ENCODE data around the gene LCN10. TPM values are rescaled to one million over a fixed set of nuclear protein-coding genes. Genes with fewer than 3 reads are reported as not detected.

Gene LCN10
- polyA plus RNA-seq, 2 of the 4 experiments (the other 2 are of a cell fraction): not detected

GRCh38 chr9:136728080-136728547, 14.6 kb downstream of the LCN10 start (continued):
- TF ChIP-seq PBX3 (IDR thresholded peaks at IDR 0.05) (peak; percentile 80), ESRRA (IDR thresholded peaks at IDR 0.05; ENCODE audit: borderline replicate concordance, low read length) (0 out of 2 replicates have a peak, but pooled peaks have one; percentile 19), REST (IDR thresholded peaks at IDR 0.05) (no peak; the same call in 1 of the 2 replicates), HMGXB4 (CRISPR knock-in tag; IDR thresholded peaks at IDR 0.05; ENCODE audit: borderline replicate concordance) (peak; percentile 33; the same call in 1 of the 2 replicates), ELK1 (IDR thresholded peaks at IDR 0.05; ENCODE audit: low read depth, low read length) (no peak), NFE2L2 (conservative IDR thresholded peaks at IDR 0.05; ENCODE audit: low read length) (no peak), USF2 (IDR thresholded peaks at IDR 0.05) (0 out of 2 replicates have a peak, but pooled peaks have one; percentile 23), CEBPB (IDR thresholded peaks at IDR 0.05) (peak in 1 of 2 experiments; percentile 18; a peak in 1 of 4 replicates), KDM1A (IDR thresholded peaks at IDR 0.05; ENCODE audit: low read depth) (no peak), CHD4 (IDR thresholded peaks at IDR 0.05; ENCODE audit: borderline replicate concordance) (no peak), RAD21 (conservative IDR thresholded peaks at IDR 0.05 in 1 of 2, IDR thresholded peaks at IDR 0.05 in 1 of 2) (0 out of 5 replicates have a peak, but pooled peaks of 1 of the 2 experiments have one; percentile 19), ATOH8 (CRISPR knock-in tag; IDR thresholded peaks at IDR 0.05; ENCODE audit: low read depth) (peak; percentile 59; the same call in 1 of the 2 replicates), HOXA7 (CRISPR knock-in tag; IDR thresholded peaks at IDR 0.05) (no peak)

GRCh38 chr9:136726631-136727191, 16.0 kb downstream of the LCN10 start:
- Histone ChIP-seq H3K9me3 (no peaks in the 10 kb centered on the region), H3K27ac (peak overlapping the region; percentile 99 to 100), H3K4me3 (peak overlapping the region; percentile 91), H3K4me1 (peaks cover 54% of the 10 kb centered on the region), H3K4me2 (peak overlapping the region; percentile 97)
- 5% methylated on average over 18 of the region's 18 CpGs for WGBS (ENCODE audit: missing lambda C conversion rate)
- FAIRE-seq (no peak), ATAC-seq (peak in 1 of 2 experiments; percentile 6; a peak in 2 of 6 replicates), DNase-seq (ENCODE audit: low read depth in 1 of 2, low spot score in 1 of 2) (peak in 1 of 2 experiments; percentile 58)
- ChIA-PET CTCF (interaction anchor here (0.8 to 5.9 kb wide), 16 partner anchors 7 to 326 kb away, joined by 3 to 42 read pairs (median 11); partner anchors contain the start of genes DIPK1B and LCN8), POLR2A (interaction anchor here (0.6 to 2.7 kb wide), 5 partner anchors 7 to 474 kb away, joined by 3 to 30 read pairs (median 4); partner anchors contain the start of gene DIPK1B)
- TF ChIP-seq CBX8 (IDR thresholded peaks at IDR 0.05): no peak
- peak; percentile 50 for TF ChIP-seq CTCF (IDR thresholded peaks at IDR 0.05)
- no peak for TF ChIP-seq POLR2AphosphoS2 (conservative IDR thresholded peaks at IDR 0.05; ENCODE audit: low read length)
- 0 out of 3 replicates have a peak, but pooled peaks have one; percentile 18 for TF ChIP-seq BCL3 (IDR thresholded peaks at IDR 0.05)
- TF ChIP-seq RFX5 (IDR thresholded peaks at IDR 0.05): no peak

Measured in A549 (cell line).